ENCODE data around the gene BBS2. TPM values are rescaled to one million over a fixed set of nuclear protein-coding genes. Genes with fewer than 3 reads are reported as not detected.

The BBS2 gene, protein sequence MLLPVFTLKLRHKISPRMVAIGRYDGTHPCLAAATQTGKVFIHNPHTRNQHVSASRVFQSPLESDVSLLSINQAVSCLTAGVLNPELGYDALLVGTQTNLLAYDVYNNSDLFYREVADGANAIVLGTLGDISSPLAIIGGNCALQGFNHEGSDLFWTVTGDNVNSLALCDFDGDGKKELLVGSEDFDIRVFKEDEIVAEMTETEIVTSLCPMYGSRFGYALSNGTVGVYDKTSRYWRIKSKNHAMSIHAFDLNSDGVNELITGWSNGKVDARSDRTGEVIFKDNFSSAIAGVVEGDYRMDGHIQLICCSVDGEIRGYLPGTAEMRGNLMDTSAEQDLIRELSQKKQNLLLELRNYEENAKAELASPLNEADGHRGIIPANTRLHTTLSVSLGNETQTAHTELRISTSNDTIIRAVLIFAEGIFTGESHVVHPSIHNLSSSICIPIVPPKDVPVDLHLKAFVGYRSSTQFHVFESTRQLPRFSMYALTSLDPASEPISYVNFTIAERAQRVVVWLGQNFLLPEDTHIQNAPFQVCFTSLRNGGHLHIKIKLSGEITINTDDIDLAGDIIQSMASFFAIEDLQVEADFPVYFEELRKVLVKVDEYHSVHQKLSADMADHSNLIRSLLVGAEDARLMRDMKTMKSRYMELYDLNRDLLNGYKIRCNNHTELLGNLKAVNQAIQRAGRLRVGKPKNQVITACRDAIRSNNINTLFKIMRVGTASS
- 10 to 100 TPM; 32.8 to 60.2 (median 52.8) TPM for polyA plus RNA-seq (ENCODE audit: insufficient read length in 10 of 10)
- long read RNA-seq, donor 1, transcript BBS2-201 (17 exons, 2,963 nt): major isoform, 5 of 5 reads
- long read RNA-seq, donor 1, partial matches to known transcripts: 0 of 5 reads
- long read RNA-seq, donor 1, other reads (novel, unspliced or antisense): 0 of 5 reads
- long read RNA-seq, donor 2, partial matches to known transcripts: 0 of 4 reads
- long read RNA-seq, donor 2, other reads (novel, unspliced or antisense): 0 of 4 reads
- long read RNA-seq, donor 3: 0 reads
- long read RNA-seq, donor 4, partial matches to known transcripts: 5 of 7 reads
- long read RNA-seq, donor 4, other reads (novel, unspliced or antisense): 0 of 7 reads
- long read RNA-seq, donor 5, partial matches to known transcripts: 0 of 4 reads
- long read RNA-seq, donor 5, other reads (novel, unspliced or antisense): 0 of 4 reads
- long read RNA-seq, donor 6, partial matches to known transcripts: 0 of 1 reads
- long read RNA-seq, donor 6, other reads (novel, unspliced or antisense): 0 of 1 reads
- long read RNA-seq, donor 7, partial matches to known transcripts: 0 of 3 reads
- long read RNA-seq, donor 7, other reads (novel, unspliced or antisense): 0 of 3 reads
- long read RNA-seq, donor 8, partial matches to known transcripts: 0 of 1 reads
- long read RNA-seq, donor 8, other reads (novel, unspliced or antisense): 0 of 1 reads
- long read RNA-seq, donor 9: 0 reads

DNA sequence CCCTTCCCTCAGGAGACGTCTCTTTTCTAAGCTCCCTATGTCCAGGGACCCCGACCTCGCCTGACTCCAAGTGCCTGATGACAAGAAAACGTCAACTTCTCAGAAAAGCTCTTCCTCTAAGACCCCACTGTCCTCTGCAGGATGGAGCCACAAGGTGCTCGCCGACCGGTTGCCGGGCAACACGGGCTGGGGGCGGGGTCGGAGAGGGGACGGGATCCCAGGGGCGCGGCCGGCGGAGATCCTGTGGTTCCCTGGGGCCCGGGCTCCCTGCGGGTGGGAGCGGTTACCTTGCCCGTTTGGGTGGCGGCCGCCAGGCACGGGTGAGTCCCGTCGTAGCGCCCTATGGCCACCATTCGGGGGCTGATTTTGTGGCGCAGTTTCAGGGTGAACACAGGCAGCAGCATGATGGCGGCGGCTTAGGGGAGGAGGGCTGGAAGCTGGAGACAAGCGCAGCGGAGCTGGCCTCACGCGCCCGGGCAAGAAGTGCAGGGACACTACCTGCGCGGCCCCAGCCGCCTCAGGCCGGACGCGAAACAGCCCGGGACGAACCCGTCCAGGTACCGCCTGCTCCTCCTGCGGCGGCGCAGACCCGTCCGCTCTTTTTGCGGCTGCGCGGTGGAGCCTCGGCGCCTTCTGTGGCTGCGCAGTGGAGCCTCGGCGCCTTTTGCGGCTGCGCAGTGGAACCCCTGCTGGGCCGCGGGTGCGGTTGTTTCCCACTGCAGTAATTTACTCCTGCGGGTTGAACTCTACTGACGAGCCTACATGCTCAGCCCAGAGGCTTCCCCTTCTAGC, at the start of gene BBS2:
BBS2 (minus strand) TSS at position 566 of the 792 bp plus-strand sequence; CDS start at position 404, 162 bp downstream.
- peak; percentile 87 to 96 (median 91) for DNase-seq

- no peak for DNase-seq
Measured at GRCh38 chr16:56564793-56565477, 45.1 kb upstream of the BBS2 start, which contains the start of gene MT4. MT4 (plus strand) TSS chr16:56565073; CDS start chr16:56565129, 56 bp downstream.

- no peak for DNase-seq
Measured at GRCh38 chr16:56561126-56561525, 41.3 kb upstream of the BBS2 start.

DNA sequence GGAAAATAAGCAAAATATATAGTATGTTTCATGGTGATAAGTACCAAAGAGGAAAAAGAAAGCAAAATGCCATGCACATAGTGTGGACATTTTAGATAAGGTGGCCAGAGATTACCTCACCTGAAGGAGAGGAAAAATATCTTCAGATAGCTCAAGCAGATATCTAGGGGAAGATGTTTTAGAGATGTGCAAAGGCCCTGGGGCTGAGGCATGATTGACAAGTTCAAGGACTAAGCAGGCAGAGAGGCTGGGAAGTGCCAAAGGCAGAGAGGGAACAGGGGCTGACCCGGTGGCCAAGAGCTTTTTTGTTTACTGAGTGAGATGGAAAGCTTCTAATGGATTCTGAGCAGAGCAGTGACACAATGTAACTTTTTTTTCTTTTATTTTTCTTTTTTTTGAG, 40.6 kb upstream of the BBS2 start:
- DNase-seq: no peak

DNA sequence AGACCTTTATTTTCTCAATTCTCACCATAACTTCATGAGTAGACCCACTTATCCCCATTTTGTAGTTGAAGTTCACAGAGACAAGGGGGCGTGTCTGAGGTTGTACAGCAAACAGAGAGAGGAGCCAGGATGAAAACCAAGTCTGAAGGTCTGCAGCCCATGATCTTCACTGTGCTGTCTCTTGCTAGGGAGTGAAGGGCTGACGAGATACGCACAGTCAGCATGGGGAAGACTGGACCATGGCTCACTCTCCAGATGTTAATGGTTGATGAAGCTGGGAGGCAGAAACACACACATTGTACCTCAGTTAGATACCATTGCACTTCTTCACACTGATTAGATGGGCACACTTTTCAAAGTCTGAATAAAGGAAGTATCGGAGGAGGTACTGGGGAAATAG, 39.3 kb upstream of the BBS2 start:
- no peak for DNase-seq

DNA sequence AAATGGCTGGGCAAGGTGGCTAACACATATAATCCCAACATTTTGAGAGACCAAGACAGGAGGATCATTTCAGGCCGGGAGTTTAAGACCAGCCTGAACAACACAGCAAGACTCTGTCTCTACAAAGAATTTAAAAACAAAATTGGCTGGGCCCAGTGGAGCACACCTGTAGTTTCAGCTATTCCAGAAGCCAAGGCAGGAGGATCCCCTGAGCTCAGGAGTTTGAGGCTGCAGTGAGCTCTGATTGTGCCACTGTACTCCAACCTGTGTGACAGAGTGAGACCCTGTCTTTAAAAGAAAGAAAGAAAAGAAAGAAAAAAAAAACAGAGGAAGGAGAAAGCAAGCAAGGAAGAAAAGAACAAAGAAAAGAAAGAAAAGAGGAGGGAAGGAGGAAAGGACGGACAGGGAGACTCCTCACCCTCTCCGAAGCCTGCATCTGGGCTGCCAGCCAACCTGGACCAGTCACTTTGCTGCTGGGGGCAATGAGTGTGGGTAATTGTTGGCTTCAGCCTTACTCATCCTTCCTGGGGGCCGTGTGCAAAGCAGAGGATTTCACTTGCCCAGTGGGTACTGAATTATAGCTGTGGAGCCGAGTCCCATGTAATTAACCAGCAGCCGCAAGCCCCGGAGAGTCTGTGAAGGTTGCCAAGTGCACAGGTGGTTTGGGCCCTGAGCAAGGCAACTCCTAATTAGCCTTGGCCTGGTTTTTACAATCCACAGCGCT, 38.4 kb upstream of the BBS2 start:
- DNase-seq: peak in 2 of 3 donors; percentile 14 to 36

- no peak for DNase-seq
Measured at GRCh38 chr16:56554441-56554840, 34.6 kb upstream of the BBS2 start.

DNA sequence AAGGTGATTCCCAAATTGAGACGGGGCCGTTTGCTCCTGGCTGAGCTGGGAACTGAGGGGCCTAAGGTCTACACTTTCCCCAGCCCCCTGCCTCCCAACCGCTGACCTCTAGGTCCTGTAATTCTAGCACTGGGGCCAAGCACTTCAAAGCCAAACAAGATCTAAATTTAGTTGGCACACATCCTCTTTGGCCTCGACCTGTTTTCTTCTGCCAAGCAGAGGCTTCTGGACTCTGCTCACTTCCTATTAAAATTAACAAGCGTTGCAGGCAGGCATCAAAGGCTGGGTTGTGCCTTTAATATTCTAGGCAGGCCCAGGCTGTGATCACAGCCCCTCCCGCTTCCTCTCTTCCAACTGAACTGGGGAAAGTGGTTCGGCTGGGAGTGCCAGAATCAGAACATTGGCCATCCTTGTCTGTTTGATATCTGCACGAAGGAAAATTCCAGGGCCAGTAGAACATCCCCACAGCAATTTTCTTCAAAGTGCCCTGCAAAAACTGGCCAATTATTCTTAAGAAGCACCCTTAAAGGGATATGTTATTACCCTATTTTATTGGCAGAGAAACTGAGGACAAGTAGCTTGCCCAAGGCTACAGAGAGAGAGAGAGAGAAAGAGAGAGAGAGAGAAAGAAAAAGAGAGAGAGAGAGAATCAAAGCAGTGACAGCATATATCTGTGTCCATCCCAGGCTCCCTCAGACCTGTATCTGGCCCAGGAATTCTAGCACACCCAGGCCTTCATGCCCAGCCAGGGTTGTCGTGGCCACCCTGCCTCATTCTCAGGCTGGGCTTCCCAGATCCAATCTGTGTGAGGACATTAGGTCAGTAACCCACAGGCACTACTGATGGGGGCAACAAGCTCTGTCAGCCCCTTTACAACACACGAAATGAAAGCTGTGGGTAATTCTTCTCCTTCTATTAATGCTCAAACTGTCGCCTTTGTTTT, 32.2 kb upstream of the BBS2 start:
- peak in 2 of 3 donors; percentile 15 to 16 for DNase-seq

GRCh38 chr16:56549744-56550385, 30.0 kb upstream of the BBS2 start:
- DNase-seq: no peak

- no peak for DNase-seq
Measured at GRCh38 chr16:56549161-56549560, 29.3 kb upstream of the BBS2 start.

GRCh38 chr16:56547949-56548567, 28.2 kb upstream of the BBS2 start:
- no peak for DNase-seq

GRCh38 chr16:56547120-56547948, 27.5 kb upstream of the BBS2 start:
- no peak for DNase-seq

GRCh38 chr16:56542039-56542438, 22.2 kb upstream of the BBS2 start:
- DNase-seq: no peak

DNA sequence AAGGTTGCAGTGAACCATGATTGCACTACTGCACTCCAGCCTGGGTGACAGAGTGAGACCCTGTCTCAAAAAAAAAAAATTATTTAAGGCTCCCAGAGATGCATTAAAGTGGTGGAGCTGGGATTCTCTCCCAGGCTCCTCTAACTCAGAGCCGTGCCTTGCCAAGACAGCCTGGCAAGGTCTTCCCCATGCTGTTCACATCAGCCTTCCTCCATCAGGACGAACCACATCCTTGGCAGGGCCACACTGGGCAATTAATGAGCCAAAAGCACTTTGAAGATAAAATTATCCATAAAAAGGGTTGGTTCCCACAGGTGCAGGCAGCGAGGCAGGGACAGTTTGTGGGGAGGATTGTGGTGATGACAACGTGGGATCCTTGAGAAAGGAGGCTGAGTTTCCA, 19.8 kb upstream of the BBS2 start:
- no peak for DNase-seq

DNA sequence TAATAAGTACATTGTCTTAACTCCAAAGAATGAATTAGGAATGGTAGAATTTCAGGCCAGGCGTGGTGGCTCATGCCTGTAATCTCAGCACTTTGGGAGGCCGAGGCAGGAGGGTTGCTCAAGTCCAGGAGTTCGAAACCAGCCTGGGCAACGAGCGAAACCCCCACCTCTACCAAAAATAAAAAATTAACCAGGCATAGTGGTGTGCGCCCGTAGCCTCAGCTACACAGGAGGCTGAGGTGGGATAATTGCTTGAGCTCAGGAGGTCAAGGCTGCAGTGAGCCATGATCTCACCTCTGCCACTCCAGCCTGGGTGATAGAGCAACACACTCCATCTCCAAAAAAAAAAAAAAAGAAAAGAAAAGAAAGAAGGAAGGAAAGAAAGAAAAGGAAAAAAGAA, 18.5 kb upstream of the BBS2 start:
- no peak for DNase-seq

DNA sequence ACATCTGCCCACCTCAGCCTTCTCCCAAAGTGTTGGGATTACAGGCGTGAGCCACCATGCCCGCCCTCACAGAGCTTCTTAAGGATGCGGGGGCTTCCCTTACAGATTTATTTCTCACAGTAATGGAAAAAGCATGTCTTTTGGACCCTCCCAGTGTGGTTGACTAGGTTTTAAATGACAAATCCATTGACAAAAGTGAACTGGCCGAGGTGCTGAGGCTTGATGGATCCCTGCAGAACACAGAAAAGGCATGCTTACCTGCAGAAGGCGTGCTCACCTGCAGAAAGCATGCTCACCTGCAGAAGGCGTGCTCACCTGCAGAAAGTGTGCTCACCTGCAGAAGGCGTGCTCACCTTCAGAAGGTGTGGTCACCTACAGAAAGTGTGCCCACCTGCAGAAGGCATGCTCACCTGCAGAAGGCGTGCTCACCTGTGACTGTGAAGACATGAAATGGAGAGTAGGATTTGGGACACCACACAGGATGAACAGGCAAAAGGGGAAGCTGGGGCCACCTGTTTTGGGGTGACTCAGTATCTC, 15.1 kb upstream of the BBS2 start:
- DNase-seq: no peak

Measured in muscle of back (tissue), 13 donors.